Esophagus muscularis mucosa (tissue), 4 donors: ENCODE results near the gene MACROD2. TPM values are rescaled to one million over a fixed set of nuclear protein-coding genes. Genes with fewer than 3 reads are reported as not detected.

Source experiments
- DNase-seq: peaks from one replicate; pipeline ENCODE4 v3.0.0-alpha.2; 2017; ENCODE audit errors: extremely low spot score
- H3K27ac ChIP-seq, 4 donors: fragments of 200-600 bp; sonication (generic); replicated peaks in 1 of 4; 1 replicate in 3 of 4; 2 replicates in 1 of 4; pipeline ENCODE4 v1.5.1; 2016 to 2019; ENCODE audit warnings: mild to moderate bottlenecking in 1 of 4
- H3K27me3 ChIP-seq, 4 donors: fragments of 200-600 bp; sonication (generic); one replicate each; pipeline versions ENCODE4 v1.5.1 to v1.6.0; 2016 to 2019
- H3K36me3 ChIP-seq, 4 donors: fragments of 200-600 bp; sonication (generic); one replicate each; pipeline ENCODE4 v1.5.1; 2016 to 2019
- H3K4me1 ChIP-seq, 4 donors: fragments of 200-600 bp; sonication (generic); one replicate each; pipeline ENCODE4 v1.5.1; 2016 to 2019
- H3K4me3 ChIP-seq, 4 donors: fragments of 200-600 bp; sonication (generic); 1 replicate in 2 of 4; 2 replicates in 2 of 4; pipeline ENCODE4 v1.5.1; 2016 to 2019; ENCODE audit warnings: mild to moderate bottlenecking in 4 of 4, moderate library complexity in 1 of 4
- H3K9me3 ChIP-seq, 4 donors: fragments of 200-600 bp; sonication (generic); 1 replicate in 3 of 4; 2 replicates in 1 of 4; pipeline ENCODE4 v1.5.1; 2016 to 2019
- EP300 ChIP-seq: sonication (generic); formaldehyde crosslinking; IDR thresholded peaks from one replicate; pipeline ENCODE4 v1.6.1; 2017; ENCODE audit warnings: antibody characterized with exemption
- POLR2A ChIP-seq: fragments of 450-650 bp; IDR thresholded peaks from one replicate; pipeline ENCODE4 v1.6.1; 2017; ENCODE audit warnings: antibody characterized with exemption, moderate library complexity, mild to moderate bottlenecking, low read depth
- POLR2AphosphoS5 ChIP-seq, 2 donors: sonication (generic); formaldehyde crosslinking; IDR thresholded peaks; one replicate each; pipeline ENCODE4 v1.6.1; 2017; ENCODE audit warnings: antibody characterized with exemption in 2 of 2
- whole genome bisulfite sequencing: methylation state at CpG from one replicate; pipeline ENCODE4 v1.1.5; 2018; 5-methylcytosine and 5-hydroxymethylcytosine counted together
- intact Hi-C: fragments of 100-400 bp; cut with DNase I; formaldehyde crosslinking; loops from one replicate; pipeline ENCODE4 v1.15.1; 2023
- total RNA-seq, 4 donors: library from RNA; depleted of rRNA; stranded (reverse); fragments of >200 nt; gene quantifications; one replicate each; pipeline versions ENCODE4 v1.1.0 to v1.2.1, GENCODE V29; 2016
- TF ChIP-seq, protein P1 (sequence below), 3 experiments: fragments of 200-600 bp in 2 of 3; fragments of 450-650 bp in 1 of 3; sonication (generic) in 2 of 3; IDR thresholded peaks; one replicate each; pipeline ENCODE4 v1.5.1; 2017 to 2019; ENCODE audit warnings: antibody characterized with exemption in 3 of 3, mild to moderate bottlenecking in 2 of 3, moderate library complexity in 1 of 3

The MACROD2 gene
- total RNA-seq, 4 donors from 2014 or later = 1.4 to 3.6 (median 2.6) TPM

DNA sequence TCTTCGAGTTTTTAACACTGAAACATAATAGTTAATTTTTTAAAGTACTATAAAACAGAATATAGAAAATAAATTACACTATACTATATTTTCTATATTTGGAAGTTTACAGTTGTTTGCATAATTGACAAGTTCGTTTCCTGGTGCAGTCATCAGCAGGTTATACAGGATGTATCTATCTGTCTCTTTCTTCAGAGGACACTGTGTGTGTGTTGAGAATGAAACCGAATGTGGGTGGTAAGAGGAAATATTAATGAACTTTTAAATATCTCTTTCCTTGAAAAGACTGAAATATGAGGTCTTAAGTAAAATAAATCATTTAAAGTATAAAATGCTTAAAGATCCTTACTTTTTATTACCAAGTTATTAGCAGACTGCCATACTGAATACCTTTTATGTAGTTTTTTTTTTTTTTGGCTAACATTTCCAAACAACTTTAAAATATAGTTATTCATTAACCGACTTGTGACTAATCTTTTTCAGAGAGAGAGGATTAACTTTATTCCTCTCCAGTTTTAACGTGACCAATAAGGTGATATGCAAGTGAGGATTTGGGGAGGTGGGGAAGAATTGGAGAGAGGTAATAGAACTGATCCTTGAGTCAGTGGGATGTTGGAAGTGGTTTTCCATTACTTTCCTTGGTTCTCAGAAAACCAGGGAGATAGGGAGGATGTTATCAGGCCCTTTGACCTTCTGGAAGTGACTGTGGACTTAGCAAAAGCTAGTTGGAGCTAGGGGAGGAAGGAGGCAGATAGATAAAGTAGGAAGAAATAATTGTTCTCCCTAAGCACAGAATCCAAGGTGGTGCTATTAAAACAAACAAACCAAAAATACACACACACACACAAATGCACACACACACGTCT lies 722.1 kb downstream of the MACROD2 start:
- DNase-seq = no peak
- Histone ChIP-seq H3K27ac (no peak overlapping the region), H3K9me3 (no peaks in the 10 kb centered on the region), H3K36me3 (no peaks in the 10 kb centered on the region), H3K27me3 (no peaks in the 10 kb centered on the region), H3K4me1 (peaks cover 0 to 8% (median 5%) of the 10 kb centered on the region in 4 donors), H3K4me3 (no peak overlapping the region)
- intact Hi-C loops = no loop called here
- WGBS = 65% methylated on average over 6 of the region's 6 CpGs
- TF ChIP-seq, protein P1, sequence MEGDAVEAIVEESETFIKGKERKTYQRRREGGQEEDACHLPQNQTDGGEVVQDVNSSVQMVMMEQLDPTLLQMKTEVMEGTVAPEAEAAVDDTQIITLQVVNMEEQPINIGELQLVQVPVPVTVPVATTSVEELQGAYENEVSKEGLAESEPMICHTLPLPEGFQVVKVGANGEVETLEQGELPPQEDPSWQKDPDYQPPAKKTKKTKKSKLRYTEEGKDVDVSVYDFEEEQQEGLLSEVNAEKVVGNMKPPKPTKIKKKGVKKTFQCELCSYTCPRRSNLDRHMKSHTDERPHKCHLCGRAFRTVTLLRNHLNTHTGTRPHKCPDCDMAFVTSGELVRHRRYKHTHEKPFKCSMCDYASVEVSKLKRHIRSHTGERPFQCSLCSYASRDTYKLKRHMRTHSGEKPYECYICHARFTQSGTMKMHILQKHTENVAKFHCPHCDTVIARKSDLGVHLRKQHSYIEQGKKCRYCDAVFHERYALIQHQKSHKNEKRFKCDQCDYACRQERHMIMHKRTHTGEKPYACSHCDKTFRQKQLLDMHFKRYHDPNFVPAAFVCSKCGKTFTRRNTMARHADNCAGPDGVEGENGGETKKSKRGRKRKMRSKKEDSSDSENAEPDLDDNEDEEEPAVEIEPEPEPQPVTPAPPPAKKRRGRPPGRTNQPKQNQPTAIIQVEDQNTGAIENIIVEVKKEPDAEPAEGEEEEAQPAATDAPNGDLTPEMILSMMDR (IDR thresholded peaks at IDR 0.05) = no peak
- no peak for TF ChIP-seq EP300
- no peak for TF ChIP-seq POLR2A
- TF ChIP-seq POLR2AphosphoS5 (IDR thresholded peaks at IDR 0.05) = no peak

DNA sequence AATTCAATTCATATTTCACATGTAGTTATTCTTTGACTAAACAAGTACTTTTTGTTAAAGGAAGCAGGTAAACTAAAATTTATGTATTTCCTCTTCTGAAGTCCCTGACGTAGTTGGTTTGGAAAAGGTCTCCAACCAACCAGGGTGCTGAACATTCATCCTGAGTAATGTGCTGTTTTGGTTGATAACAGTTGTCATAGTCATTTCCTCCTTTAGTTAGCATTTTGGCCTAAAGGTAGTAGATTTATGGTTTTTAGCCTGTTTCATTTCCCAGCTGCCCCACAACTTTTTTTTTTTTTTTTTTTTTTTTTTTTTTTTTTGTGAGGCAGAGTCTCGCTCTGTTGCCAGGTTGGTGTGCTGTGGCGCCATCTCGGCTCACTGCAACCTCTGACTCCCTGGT lies 724.9 kb downstream of the MACROD2 start:
- H3K9me3 ChIP-seq = no peaks in the 10 kb centered on the region
- H3K27me3 ChIP-seq = no peaks in the 10 kb centered on the region
- intact Hi-C loops = no loop called here
- no peak for DNase-seq
- TF ChIP-seq POLR2A = no peak
- TF ChIP-seq POLR2AphosphoS5 (IDR thresholded peaks at IDR 0.05) = no peak
- TF ChIP-seq EP300 = no peak
- TF ChIP-seq, protein P1 (IDR thresholded peaks at IDR 0.05) = no peak
- no peak overlapping the region for H3K4me3 ChIP-seq
- WGBS = 79% methylated on average over 4 of the region's 4 CpGs
- H3K36me3 ChIP-seq = no peaks in the 10 kb centered on the region
- H3K27ac ChIP-seq = no peak overlapping the region
- no peaks in the 10 kb centered on the region for H3K4me1 ChIP-seq

DNA sequence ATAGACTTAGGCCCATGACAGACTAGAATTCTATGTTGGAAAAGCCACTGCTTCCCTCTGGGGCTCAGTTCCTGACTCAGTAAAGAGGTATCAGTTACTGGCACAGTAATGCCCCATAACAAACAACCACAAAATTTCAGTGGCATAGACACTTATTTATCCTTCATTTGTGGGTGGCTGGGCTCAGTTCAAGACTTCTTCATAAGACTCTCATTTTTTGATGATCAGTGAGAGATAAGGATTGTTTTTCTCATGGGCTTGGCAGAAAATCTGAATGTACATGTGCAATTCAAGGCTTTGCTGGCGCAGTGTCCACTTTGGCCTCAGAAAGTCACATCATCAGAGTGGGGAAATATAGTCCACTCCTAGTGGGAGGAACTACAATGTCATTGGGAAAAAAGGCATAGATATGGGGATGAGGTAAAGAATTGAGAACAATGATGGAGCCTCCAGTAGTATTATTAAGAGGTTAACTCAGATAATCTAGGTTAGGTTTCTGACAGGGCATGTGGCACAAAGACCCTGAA lies 726.7 kb downstream of the MACROD2 start:
- H3K9me3 ChIP-seq = no peaks in the 10 kb centered on the region
- no peaks in the 10 kb centered on the region for H3K36me3 ChIP-seq
- H3K4me1 ChIP-seq = no peaks in the 10 kb centered on the region
- no peak overlapping the region for H3K27ac ChIP-seq
- intact Hi-C loops = no loop called here
- no peak for DNase-seq
- TF ChIP-seq, protein P1 (IDR thresholded peaks at IDR 0.05) = no peak
- TF ChIP-seq POLR2A = no peak
- TF ChIP-seq POLR2AphosphoS5 (IDR thresholded peaks at IDR 0.05) = no peak
- TF ChIP-seq EP300 = no peak
- 94% methylated on average over 1 of the region's 1 CpG for WGBS
- no peaks in the 10 kb centered on the region for H3K27me3 ChIP-seq
- no peak overlapping the region for H3K4me3 ChIP-seq

DNA sequence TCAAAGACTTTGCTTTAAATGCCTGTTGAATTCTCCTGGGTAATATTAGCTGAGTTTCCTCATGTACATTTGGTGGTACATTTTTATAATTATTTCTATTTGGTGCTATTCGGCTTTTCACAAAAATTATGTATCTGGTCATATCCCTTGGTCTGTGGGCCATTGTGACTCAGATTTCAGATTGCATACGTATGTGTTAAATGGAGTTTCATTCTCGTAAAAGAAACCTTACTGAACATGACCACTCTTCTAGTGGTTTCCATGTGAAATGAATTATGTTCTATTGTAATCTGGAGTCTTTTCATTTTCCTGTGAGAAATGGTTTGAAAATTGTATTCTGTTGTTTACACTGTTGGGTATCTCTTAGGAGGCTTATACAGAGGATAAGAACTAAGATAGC lies 728.3 kb downstream of the MACROD2 start:
- H3K9me3 ChIP-seq = no peaks in the 10 kb centered on the region
- no peaks in the 10 kb centered on the region for H3K4me1 ChIP-seq
- no peak overlapping the region for H3K27ac ChIP-seq
- TF ChIP-seq, protein P1 (IDR thresholded peaks at IDR 0.05) = no peak
- TF ChIP-seq POLR2A = no peak
- TF ChIP-seq EP300 = no peak
- no peak for TF ChIP-seq POLR2AphosphoS5 (IDR thresholded peaks at IDR 0.05)
- no peak overlapping the region for H3K4me3 ChIP-seq
- H3K36me3 ChIP-seq = no peaks in the 10 kb centered on the region
- 96% methylated on average over 3 of the region's 3 CpGs for WGBS
- H3K27me3 ChIP-seq = no peaks in the 10 kb centered on the region
- DNase-seq = no peak
- intact Hi-C loops = no loop called here
